Hepatocyte (in vitro differentiated cells): ENCODE data around the gene COL6A5.

Experiments used
- EZH2 ChIP-seq: fragments of 200-600 bp; sonication (generic); IDR thresholded peaks from 2 replicates; pipeline ENCODE4 v1.6.1; 2016; ENCODE audit warnings: antibody characterized with exemption, mild to moderate bottlenecking, borderline replicate concordance
- TF ChIP-seq, protein P1 (sequence below): fragments of 200-600 bp; sonication (generic); IDR thresholded peaks from 2 replicates; pipeline ENCODE4 v1.5.1; 2016; ENCODE audit warnings: antibody characterized with exemption, mild to moderate bottlenecking; ENCODE audit not compliant: poor library complexity

DNA sequence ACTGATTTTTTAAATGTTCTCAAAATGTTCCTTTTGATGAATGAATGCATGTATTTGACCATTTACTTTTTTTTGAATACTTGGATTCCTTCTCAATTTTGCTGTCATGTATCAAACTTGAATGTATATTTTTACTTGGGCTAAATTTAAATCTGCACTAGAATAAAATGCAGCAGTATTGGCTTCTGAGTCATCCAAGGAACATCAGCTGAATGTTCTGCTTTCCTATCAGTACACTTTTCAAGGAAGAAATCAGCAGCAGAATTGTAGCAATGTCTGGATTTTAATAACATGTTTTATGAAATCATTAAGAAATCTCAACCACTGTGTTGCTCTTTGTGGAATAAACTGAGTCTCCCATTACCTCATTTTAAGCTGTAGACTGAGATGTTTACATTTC, 114.5 kb downstream of the COL6A5 start:
- TF ChIP-seq, protein P1, sequence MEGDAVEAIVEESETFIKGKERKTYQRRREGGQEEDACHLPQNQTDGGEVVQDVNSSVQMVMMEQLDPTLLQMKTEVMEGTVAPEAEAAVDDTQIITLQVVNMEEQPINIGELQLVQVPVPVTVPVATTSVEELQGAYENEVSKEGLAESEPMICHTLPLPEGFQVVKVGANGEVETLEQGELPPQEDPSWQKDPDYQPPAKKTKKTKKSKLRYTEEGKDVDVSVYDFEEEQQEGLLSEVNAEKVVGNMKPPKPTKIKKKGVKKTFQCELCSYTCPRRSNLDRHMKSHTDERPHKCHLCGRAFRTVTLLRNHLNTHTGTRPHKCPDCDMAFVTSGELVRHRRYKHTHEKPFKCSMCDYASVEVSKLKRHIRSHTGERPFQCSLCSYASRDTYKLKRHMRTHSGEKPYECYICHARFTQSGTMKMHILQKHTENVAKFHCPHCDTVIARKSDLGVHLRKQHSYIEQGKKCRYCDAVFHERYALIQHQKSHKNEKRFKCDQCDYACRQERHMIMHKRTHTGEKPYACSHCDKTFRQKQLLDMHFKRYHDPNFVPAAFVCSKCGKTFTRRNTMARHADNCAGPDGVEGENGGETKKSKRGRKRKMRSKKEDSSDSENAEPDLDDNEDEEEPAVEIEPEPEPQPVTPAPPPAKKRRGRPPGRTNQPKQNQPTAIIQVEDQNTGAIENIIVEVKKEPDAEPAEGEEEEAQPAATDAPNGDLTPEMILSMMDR, result no peak
- no peak for TF ChIP-seq EZH2
